Measurements from ENCODE around the gene CHPT1. TPM values are rescaled to one million over a fixed set of nuclear protein-coding genes. Genes with fewer than 3 reads are reported as not detected.

The CHPT1 gene
- total RNA-seq, 4 donors from 2014 or later: 87.7 to 119 (median 98.6) TPM

GRCh38 chr12:101767537-101767936 lies 70.1 kb downstream of the CHPT1 start:
- TF ChIP-seq CTCF (IDR thresholded peaks at IDR 0.05; ENCODE audit: low read depth): no peak

- no peak for TF ChIP-seq CTCF (IDR thresholded peaks at IDR 0.05; ENCODE audit: low read depth)
These were observed 71.3 kb downstream of the CHPT1 start for GRCh38 chr12:101768781-101769180.

- TF ChIP-seq CTCF (IDR thresholded peaks at IDR 0.05; ENCODE audit: low read depth): no peak
These were observed 72.4 kb downstream of the CHPT1 start for GRCh38 chr12:101769865-101770264.

- TF ChIP-seq CTCF (IDR thresholded peaks at IDR 0.05; ENCODE audit: low read depth): no peak
These were observed 74.8 kb downstream of the CHPT1 start for GRCh38 chr12:101772012-101772775.

- no peak for TF ChIP-seq CTCF (IDR thresholded peaks at IDR 0.05; ENCODE audit: low read depth)
These were observed 76.3 kb downstream of the CHPT1 start for GRCh38 chr12:101773650-101774162.

GRCh38 chr12:101775816-101776215 lies 78.4 kb downstream of the CHPT1 start:
- TF ChIP-seq CTCF (IDR thresholded peaks at IDR 0.05; ENCODE audit: low read depth): no peak

GRCh38 chr12:101777485-101777884 lies 80.0 kb downstream of the CHPT1 start:
- no peak for TF ChIP-seq CTCF (IDR thresholded peaks at IDR 0.05; ENCODE audit: low read depth)

All from subcutaneous adipose tissue (tissue), 4 donors.